Stimulated activated CD4-positive, alpha-beta T cell treated with anti-CD3 and anti-CD28 coated beads, Interleukin-2, amount 100 ng/mL, for 24 hours (primary cell): ENCODE measurements around the gene TTC7B.

ENCODE experiments used
- DNase-seq, 2 donors: peaks; one replicate each; pipeline ENCODE4 v3.0.0-alpha.2; 2020

The TTC7B gene

GRCh38 chr14:90697577-90698206 is 118.5 kb downstream of the TTC7B start:
- peak; percentile 78 to 82 for DNase-seq

GRCh38 chr14:90697132-90697531 is 119.1 kb downstream of the TTC7B start:
- no peak for DNase-seq

- no peak for DNase-seq
These were observed 119.5 kb downstream of the TTC7B start for GRCh38 chr14:90696720-90697119.

- DNase-seq = no peak
These were observed 120.1 kb downstream of the TTC7B start for GRCh38 chr14:90695997-90696660.

DNA sequence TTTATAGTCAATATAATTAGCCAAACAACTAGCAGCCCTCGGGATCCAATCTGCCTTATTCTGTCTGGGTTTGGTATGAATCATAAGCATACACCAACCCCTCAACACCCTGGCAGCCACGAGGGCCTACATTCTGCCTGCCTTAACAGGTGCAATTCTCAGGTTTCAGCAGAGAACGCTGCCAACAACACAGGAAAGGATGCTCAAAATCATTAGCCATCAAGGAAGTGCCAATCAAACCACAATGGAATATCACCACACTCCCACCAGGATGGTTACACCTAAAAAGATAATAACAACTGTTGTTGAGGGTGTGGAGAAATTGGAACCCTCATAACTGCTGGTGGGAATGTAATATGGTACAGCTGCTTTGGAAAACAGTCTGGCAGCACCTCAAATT is 122.8 kb downstream of the TTC7B start:
- no peak for DNase-seq

- DNase-seq = no peak
These were observed 123.4 kb downstream of the TTC7B start for GRCh38 chr14:90692826-90693225.

DNA sequence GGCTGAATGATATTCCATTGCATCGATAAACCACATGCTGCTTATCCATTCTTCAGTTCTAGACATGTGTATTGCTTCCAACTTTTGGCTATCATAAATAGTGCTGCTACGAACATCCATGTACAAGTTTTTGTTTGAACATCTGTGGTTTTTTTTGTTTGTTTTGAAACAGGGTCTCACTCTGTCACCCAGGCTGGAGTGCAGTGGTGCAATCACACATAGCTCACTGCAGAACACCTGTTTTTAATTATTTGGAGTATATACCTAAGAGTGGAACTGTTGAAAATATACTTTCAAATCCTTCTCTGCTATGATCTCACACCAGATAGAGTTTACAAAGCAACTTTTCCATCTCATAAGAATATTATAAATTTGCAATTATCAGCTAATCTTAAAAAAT is 124.2 kb downstream of the TTC7B start:
- DNase-seq = no peak

- no peak for DNase-seq
These were observed 124.6 kb downstream of the TTC7B start for GRCh38 chr14:90691627-90692026.

GRCh38 chr14:90687680-90688079 is 128.6 kb downstream of the TTC7B start:
- DNase-seq = no peak

- no peak for DNase-seq
These were observed 133.6 kb downstream of the TTC7B start for GRCh38 chr14:90682615-90683014.

DNA sequence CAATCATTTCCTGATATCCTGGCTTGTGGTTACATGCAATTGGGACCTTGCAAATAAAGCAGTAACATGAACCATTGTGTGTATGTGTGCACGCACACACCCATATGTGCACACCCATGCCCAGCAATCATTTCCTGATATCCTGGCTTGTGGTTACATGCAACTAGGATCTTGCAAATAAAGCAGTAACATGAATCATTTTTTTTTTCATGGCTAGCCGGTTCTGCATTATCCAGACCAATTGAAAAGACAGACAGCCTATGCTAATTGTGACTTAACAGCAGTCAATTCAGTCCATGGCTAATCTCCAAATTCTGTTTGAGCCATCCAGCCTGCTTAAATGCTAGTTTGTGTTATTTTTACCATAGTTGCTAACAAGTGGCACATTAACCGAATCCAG is 134.3 kb downstream of the TTC7B start:
- no peak for DNase-seq

DNA sequence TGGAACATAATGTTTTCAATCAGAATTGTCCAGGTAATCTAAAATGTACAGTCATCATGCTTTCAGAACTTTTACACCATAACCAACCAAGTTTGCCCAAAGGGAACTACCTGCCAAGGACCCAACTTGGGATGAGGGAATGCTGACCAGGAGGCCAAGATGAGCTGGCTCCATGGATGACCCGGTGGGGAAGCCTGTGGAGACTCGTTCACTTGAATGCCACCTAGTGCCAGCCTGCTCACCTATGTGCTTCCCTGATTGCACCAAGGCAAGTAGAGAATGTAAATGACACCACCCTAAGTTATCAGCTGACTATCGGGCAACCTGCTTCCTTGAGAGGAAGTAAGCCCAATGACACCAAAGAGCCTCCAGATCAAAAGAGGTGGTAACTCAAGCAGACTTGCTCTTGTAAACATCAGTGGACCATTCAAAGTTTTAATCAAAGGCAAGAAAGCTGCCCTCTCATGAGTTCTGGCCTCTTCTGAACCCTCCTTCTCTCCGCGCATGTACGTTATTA is 137.3 kb downstream of the TTC7B start:
- DNase-seq = no peak

DNA sequence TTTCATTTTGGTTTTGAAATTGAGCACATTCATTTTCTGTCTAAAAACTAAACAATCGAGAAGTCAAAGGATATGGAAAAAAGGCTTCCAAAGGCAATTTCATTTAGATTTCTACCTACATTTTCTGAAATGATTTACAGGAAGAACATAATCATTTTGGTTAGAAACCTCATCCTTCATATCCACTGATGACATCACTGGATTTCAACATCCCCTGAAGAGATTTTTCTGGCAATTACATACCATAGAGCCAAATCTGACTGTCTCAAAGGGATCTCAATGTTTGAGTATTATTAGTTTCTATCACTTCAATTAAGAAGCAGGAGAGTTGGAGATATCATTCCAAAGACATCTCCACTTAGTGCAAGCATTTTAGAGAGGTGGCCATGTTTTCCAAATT is 137.8 kb downstream of the TTC7B start:
- DNase-seq = no peak

- peak; percentile 17 to 26 for DNase-seq
These were observed 138.7 kb downstream of the TTC7B start for GRCh38 chr14:90677484-90678050.

GRCh38 chr14:90676912-90677311 is 139.3 kb downstream of the TTC7B start:
- no peak for DNase-seq

DNA sequence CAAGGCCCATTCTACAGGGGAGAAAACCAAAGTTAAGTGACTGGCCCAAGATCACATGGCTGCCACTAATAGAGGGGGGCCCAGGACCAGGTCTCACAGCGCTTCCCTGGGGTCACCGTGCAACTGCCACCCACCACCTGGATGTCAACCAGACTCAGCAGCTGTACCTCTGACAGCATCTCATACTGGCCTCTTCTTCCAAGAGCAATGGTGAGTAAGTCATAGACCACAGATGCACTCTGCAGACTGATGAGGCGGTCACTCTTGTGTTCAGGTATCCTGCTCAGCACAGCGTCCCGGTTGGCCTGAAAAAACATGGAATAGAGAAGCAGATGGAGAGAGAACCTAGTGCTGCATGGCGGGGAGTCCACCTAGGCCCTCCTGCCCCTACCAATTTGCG is 139.9 kb downstream of the TTC7B start:
- no peak for DNase-seq

DNA sequence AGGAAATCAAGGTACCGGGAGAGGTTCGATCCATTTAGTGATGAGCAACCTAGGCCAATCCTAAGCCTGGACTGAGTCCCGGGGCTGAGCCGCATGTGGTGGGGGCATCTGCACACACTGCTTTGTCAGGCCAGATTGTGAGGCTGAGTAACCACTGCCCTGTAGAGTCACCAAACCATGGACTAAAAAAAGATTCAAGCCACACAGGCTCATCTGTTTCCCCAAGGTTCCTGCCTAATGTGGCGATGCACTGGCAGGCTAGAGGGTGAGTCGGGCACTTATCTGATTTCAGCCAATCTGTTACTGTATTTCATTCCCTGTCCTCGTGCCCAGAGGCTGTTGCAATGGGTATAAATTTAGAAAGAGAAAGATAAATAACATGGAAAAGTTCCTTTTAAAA is 140.8 kb downstream of the TTC7B start:
- no peak for DNase-seq

GRCh38 chr14:90674716-90675115 is 141.5 kb downstream of the TTC7B start:
- DNase-seq = no peak

DNA sequence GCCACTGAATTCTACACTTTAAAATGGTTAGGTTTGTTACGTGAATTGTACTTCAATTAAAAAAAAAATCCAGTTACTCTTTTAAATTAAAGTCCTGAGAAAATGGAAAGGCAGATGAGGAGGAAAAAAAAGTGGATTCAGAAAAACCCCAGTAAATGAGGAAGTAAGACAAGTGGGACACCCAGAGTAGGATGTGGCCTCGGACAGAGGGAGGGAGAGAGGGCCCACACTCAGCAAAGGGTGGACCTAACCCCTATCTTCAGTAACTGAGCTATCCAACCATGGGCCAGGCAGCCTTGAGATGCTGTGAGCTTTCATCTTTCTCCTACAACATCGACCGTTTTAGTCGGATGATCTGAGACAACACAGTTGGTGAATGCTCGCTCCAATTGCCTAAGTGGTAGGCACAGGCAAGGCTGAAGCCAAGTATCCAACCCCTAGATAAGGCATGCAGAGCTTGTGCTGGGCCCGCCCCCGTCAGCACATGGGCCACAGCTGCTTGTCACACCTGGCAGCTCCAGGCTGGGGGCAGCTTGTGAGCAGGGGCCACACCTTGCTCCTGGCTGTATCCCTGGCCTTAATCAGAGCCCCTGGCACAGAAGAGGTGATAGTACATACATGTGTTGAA is 142.1 kb downstream of the TTC7B start:
- DNase-seq = no peak

DNA sequence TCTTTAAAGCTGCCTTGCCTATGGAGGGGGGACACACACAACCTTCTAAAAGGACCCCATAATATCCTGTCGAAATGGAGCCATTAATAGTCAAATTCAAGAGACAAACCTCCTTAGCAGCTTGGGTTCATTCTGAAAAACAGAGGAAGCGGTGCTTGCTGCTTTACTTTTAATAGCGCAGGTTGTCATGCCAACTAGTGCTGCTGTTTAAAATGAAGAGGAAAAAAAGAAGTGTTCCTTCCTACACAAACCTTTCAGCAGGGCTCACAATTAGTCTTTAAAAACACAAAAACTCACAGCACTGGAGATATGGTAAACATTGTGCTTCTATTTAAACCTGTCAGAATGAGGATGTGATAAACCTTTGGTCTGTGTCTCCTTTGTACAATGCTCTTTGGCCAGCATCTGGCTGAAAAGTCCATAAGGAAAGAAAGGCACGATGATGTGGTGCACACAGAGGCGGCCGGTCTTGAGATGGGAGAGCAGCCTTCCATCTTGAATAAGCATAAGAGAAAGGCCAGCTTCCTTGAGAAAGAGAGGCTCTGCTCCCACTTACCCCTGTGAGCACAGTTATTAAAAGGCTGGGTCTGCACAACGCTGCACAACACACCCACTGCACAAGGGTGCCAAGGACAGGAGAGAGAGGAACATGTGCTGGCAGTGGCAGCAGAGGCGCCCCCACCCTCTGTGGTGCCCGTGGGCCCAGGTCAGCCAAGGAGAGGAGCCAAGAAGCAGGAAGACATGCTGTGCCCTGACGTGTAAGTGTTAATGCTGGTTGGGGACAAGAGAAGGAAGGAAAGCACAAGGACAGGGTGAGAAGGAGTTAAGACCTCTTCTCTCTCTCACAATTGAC is 144.6 kb downstream of the TTC7B start:
- no peak for DNase-seq

DNA sequence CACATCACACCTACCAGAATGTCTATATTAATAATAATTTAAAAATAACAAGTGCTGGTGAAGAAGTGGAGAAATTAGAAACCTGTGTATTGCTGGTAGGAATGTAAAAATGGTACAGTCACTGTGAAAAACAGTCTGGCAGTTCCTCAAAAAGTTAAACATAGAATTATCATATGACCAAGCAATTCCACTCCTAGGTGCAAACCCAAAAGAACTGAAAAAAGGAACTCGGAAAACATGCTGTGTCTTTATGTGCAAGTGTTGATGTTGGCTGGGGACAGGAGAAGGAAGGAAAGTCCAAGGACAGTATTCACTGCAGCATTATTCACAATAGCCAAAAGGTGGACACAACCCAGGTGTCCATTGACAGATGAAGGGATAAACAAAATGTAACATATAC is 146.5 kb downstream of the TTC7B start:
- DNase-seq = no peak

GRCh38 chr14:90666571-90666970 is 149.7 kb downstream of the TTC7B start:
- DNase-seq = no peak
